Astrocyte (in vitro differentiated cells and primary cell): ENCODE data around the gene SMPDL3A.

Source experiments
- CTCF ChIP-seq: IDR thresholded peaks from 2 replicates; pipeline ENCODE4 v1.5.1; 2011; ENCODE audit warnings: low read depth, mild to moderate bottlenecking, inconsistent platforms, low read length, moderate library complexity; ENCODE audit not compliant: insufficient read depth
- EZH2 ChIP-seq: IDR thresholded peaks from 2 replicates; pipeline ENCODE4 v1.6.1; 2012; ENCODE audit warnings: mild to moderate bottlenecking, low read length, inconsistent platforms; ENCODE audit not compliant: insufficient read depth

GRCh38 chr6:122783401-122783800 lies 5.7 kb upstream of the SMPDL3A start:
- TF ChIP-seq CTCF (no peak), EZH2 (no peak)
